ENCODE data around the gene RALGPS2.

Gene RALGPS2

DNA sequence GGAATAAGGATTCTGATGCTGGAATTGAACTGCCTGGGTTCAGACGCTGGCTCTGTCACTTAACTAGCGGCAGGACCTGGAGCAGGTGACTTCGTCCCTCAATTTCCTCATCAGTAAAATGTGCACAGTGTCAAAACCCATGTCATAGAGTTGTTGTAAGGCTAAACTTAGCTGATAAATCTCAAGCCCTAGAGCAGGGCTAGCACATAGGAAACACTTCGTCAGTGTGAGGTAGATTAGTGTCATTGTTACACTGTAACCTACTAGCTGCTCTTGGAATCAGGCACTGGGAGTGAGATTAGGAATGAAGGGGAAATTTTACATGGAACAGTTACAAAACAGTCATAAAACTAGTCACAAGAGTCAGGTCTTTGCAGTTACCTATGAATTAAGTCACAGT lies 202.0 kb downstream of the RALGPS2 start:
- DNase-seq: no peak

DNA sequence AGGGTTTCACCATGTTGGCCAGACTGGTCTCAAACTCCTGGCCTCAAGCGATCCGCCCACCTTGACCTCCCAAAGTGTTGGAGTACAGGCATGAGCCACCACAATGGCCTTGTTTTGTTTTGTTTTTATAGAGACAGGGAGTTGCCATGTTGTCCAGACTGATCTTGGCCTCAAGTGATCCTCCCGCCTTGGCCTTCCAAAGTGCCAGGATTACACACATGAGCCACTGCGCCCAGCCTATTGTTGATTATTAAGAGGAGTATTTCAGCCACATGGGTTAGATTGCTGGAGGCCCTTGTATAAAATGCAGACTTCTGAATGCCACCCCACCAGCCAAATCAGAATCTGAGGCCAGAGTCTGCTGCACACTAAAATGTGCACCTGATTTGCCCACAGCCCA lies 203.0 kb downstream of the RALGPS2 start:
- no peak for DNase-seq

DNA sequence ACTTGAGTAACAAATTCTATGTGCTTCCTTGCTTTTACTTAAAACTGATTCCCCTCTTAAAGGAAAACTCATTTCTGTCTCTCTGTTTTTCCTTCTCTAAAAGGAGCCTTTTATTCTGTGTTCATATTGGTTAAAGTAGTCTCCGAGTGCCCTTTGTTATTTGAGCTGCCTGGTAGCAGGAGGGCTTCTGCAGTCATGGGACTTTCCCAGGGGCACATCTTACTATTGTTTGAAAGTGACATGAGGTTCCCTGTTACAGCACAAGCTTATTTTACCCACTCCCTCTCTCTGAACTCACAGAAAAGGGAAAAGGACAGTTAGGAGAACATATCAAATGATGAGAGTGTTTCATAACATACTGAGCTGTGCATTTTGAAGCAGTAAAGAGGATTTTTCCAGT lies 203.9 kb downstream of the RALGPS2 start:
- DNase-seq: no peak

DNA sequence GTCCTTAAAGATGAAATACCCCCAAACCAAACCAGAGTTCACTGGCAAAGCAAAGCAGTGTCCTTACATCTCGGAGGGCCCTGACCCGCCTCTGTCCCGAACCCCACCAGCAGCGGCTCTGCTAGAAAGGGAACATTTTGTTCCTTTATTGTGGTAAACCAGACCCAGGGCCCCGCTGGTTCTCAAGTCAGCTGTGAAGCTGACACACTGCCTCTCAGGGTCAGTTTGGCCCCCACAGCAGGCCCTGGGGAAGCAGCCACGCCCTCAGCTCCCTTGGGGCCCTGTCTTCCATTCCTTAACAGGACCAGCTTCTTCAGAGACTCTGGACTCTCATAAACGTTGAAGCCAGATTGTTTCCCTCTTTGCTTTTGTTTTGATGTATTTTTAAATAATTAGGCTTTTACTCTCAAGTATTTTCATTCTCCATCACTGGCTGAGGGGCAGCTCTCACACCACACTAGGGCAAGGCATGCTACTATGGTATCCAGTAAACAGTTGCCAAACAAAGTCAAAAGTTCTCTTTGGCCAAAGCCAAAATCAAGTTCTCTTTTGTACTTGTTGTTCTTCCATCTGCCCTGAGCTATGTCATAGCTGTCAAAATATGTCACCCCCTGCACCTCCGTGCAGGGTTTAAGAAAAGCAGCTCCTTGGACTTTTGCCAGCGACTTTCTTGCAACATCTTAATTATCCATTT lies 207.0 kb downstream of the RALGPS2 start:
- no peak for DNase-seq

DNA sequence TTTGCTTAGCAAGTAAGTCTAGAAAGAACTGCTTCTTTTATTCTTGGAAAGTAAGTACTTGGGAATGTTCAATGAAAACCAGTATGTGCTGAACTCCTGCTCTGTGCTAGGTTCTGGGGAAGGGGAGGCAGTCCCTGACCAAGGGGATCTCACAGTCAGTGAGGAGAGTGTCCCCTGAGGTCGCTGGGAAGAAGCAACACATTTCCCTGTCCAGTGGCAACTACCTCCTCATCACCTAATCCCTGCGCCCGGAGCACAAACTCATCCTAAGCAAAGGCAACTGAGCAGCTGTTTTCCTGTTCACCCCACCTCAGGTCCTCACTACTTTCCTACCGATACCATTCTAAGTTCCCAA lies 207.5 kb downstream of the RALGPS2 start:
- DNase-seq: no peak

DNA sequence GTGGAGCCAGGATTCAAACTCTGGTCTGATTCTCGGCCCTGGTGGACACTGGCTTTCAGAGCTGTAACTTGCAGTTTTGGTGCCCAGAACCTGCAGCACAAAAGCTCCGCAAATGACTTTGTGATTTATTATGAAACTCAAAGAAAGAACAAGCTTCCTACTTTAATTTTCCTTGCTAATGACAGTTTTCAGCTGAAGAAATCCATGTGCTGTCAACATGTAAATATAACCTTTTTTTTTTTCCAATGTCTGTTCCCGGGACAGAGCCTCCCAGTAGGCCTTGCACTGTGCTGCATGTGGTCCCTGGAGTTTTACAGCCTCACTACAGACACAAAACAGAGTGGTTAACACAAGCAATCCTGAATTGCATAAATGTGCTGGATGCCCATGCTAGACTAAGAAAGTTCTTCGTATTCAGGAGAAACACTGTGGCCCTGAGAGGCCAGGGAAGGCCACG lies 208.1 kb downstream of the RALGPS2 start:
- no peak for DNase-seq

DNA sequence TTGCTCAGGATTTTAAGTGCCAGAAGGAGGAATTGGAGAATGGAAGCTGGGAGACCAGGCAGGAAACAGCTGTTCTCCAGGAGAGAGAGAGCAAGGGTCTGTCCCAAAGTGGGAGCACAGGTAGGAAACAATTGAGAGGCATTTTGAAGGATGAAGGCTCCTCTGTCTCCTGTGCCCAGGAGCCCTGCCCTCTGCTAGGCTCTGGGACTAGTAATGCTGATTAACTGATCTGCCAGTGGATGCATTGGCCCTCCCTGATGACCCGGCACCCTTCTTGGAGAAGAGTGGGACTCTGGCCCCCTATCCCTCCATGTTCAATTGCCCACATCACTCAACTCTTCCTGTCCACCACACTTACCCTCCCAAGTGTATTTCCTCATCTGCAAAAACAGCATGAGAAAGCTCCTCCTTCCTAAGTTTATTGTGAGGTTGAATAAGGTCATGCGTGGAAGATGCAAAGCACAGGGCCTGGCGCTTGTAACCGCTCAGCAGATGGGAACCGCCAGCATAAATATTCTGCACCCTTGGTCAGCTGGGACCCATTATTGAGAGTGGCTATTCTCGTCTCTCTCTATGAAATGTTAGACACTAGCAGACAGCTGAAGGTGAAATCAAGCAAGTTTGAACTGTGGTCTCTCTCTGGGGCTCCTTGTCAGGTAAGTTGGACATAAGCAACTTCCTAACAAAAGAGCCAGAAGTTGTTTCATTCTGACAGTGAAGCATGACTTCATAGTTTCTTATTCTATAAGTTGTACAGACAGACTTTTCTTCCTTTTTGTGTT lies 208.9 kb downstream of the RALGPS2 start:
- DNase-seq: no peak

DNA sequence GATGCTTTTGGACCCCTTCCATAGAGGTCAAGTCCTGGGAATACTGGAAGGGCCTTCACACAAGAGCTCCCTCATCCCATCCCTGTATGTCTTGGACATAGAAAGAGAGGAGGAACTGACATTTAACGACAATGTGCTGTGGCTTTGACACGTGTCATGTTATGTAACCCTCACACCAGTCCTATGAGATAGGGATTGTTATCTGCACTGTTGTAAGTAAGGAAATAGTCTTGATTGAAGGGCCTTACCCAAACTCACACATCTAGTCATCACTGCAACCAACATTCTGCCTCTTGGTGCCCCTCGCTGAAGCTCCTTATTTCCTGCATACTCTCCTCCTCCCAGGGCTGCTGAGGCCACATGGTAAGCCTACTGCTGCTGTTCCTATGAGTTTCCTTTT lies 209.5 kb downstream of the RALGPS2 start:
- DNase-seq: no peak

DNA sequence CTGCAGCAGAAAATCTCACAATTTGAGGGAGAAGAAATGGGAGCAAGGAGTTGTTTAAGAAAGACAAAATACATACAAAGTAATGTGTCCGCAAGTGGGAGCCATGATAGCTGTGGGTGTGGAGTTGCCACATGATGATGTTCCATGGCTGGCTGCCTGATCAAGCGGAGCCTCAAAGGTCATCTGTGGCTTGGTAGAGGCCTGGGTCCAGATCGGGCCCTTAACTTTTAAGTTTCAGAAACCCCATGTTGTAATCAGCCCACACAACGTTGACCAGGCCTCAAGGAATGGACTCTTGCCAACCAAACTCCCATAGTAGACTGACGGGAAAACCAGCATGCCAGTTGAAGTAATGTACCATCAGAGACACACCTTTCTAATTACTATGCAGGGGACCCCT lies 210.6 kb downstream of the RALGPS2 start:
- no peak for DNase-seq

DNA sequence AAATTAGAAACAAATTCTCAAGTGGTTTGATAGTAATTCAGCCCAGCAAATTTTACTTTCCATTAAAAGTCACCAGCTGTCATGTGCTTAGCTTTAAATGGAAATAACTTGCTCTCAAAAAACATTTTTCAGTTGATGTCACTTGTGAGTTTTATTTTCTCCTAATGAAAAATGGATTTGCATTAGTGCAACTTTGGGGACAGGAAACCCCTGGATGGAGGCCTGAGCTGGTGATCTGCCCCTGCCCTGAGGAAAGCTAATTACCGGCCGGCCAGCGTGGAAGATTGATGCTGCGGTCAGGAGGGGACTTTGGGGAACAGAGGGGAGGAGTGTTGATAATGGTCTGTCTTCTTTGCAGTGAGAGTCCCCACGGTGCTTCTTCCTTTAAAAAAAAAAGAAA lies 212.7 kb downstream of the RALGPS2 start:
- no peak for DNase-seq

DNA sequence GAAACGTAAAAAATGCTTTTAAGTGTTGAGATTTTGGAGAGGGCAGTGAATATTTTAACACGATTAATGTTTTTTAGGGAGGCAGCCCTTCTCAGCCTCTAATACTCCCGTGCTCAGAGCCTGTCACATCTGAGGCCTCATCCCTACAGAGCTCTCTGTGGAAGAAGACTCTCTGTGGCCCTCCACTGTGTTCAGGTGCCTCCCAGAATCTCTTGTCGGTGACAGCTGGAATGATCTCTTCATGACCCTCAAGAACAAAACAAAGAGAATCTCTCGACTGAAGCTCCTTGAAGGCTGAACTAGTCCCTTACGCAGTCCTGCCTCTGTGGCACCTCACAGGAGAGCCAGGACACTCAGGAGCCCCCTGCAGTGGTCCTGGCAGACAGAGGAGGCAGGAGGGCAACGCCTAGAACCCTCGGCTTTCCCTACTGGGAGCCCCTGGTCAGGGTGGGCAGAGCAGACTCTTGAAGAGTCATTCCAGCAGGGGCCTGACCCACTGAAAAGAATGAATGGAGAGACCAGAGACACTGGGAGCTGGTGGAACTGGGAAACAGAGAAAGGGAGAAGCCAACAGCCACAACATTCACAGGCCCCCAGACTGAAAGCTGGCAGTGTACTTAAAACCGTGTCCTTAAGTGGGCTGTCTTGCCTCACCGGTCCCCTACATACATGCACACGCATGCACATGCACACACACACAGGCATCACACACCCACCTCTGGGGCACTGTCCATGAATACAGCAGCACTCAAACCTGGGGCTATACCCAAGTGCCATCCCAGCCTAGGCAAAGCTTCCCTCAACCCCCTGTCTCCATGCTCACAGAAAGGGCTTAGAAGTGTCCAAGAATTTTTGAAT lies 213.3 kb downstream of the RALGPS2 start:
- no peak for DNase-seq

DNA sequence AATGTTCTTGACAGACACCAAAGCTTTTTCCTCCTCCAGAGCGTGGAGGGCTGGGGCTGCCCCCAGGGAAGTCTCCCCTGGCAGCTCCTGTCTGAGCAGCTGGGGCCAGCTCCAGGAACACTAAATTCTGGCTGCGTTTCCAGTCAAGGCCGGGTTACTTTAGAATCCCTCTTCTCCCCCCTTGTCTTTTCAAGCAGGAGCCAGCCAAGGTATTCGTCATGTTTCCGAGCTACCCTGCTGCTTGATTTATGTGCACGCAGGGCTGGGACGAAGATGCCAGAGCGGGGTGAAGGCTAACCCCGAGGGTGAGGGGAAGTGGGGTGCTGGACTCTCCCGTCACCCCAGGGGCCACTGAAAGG lies 213.9 kb downstream of the RALGPS2 start:
- DNase-seq: no peak

DNA sequence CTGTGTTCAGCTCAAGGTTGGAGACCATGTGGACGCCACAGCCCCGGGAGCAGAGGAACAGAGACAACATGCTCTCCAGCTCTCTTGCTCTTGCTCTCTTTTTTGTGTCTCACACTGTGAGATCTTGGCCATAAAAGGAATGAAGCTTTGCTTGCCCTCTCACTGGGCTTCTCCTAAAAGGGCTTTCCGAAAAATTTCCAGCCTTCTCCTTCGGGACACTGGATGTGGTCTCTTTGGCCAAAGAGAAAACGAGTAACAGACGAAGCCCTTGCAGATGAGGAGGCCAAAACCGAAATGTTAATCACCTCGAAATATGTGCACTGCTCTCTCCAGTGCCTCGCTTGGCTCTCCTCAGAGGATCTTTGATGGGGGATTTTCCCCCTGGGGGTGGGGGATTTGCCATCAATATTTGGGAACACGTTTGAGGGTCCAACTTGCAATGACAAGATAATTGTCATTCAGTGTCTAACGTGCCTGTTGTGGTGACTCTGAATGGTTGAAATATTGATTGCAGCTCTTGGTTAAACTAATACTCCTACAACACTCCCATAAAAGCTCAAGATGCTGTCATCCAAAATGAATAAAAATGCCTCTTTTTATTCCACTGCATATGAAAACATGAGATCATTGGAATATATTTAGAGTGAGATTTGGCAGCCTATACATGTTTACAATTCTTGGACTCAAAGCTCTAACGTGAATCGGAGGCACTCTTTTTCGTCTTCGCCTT lies 214.5 kb downstream of the RALGPS2 start:
- no peak for DNase-seq

DNA sequence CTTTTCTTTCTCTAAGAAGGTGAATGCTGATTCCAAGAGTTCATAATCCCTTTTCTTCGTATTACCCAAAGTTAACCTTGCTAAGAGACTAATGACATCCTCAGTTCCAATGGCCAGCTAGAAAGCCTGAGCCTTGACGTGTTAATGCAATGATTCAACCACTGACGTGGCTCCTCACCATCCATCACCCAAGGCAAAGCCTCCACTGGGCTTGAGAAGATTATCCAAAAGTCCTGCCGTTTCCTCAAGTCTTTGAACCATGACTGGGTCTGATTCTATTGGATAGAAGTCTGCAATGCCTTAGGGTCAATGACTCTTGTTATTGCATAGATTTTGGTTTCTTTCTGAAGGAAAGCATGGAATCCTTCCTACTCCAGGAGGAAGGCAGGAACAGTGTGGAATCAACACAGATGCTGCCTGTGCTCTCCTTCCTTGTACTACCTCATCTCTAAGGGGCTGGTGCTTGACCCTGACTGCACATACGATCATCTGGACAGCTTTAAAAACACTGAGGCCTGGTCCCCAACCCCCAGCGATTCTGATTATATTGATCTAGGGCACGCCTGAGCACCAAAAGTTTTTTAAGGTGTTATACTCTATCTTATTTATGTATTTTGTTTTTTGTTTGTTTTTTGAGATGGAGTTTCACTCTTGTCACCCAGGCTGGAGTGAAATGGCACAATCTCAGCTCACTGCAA lies 215.2 kb downstream of the RALGPS2 start:
- DNase-seq: no peak

DNA sequence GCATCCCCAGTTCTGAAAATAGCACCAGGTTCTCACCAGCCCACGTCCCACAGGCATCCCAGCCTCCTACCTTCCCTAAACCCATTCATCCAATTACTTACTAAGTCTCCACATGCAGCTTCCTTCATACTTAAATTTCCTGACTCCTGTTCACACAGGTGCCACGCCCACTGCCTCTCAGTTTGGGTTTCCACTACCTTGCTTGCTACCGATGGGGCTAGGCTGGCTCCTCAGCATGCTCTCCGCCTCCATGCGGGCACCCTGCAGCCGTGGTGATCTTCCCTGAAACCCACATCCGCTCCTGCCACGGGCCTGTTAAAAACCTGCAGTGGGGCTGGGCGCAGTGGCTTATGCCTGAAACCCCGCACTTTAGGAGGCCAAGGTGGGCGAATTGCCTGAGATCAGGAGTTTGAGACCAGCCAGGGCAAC lies 216.2 kb downstream of the RALGPS2 start:
- DNase-seq: no peak

DNA sequence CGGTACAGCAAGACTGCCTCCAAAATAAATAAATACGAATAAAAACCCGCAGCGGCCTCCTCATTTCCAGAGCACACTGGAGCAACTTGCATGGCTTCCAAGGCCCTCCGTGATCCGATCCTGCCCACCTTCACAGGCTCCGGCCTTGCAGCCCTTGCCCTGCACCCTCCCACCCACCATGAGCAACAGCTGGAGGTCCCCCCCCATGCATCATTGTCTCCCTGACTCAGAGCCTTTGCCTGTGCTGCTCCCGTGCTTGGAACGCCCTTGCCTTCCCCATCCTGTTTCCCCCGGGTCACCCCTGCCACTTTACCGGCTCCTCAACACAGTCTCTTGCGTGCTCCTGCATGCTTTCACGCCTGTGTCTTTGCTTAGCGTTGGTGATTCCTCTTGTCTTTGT lies 216.8 kb downstream of the RALGPS2 start:
- DNase-seq: no peak

DNA sequence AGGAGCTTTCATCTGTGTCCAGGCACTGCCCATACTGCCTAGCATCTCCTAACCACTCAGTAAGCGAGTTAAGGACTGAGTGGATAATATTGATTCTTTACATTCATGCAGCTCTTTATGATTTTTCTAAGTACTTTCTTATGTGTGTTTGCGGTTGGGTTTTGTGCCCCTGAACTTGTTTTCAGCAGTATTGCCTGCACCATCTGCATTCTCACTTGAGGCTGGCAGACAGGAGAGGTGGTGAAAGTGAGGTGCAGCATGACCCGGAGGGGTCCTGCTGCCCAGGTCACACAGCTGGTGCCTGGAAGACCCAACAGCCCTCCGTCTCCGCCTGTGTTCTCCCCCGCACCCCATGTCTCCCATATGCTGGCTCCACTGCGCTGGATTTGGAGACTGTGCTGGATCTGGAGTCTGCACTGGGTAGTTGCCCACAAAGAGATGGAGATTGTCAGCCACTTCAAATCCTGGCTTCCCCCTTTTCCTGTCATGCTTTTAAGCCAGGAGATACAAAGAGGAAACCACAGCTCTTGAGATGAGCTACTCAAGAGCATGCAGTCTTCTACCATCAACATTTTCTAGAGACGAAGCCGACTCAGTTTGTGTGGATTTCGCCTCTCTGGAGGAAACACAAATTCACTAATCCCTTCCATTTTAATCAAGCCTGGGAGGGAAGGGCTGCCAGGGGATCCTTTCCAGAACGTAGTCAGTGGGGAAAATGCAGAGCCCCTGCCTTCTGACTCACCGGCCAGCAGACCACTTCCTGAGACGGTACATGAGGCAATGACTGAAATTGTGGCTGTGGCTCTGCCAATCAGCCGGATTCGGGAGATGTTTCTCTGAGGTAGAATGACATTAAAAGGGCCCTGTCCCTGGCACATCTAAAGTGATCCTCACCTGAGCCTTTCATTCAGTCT lies 217.5 kb downstream of the RALGPS2 start:
- DNase-seq: peak; percentile 92

DNA sequence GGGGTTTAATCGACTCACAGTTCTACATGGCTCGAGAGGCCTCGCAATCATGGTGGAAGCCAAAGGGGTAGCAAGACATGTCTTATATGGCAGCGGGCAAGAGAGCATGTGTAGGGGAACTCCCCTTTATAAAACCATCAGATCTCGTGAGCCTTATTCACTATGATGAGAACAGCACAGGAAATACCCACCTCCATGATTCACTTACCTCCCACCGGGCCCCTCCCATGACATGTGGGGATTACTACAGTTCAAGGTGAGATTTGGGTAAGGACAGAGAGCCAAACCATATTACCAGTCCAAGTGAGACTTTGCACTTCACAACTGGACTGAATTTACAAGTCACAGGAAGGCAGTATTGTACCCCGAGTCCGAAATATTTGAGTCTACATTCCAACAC lies 219.7 kb downstream of the RALGPS2 start:
- no peak for DNase-seq

DNA sequence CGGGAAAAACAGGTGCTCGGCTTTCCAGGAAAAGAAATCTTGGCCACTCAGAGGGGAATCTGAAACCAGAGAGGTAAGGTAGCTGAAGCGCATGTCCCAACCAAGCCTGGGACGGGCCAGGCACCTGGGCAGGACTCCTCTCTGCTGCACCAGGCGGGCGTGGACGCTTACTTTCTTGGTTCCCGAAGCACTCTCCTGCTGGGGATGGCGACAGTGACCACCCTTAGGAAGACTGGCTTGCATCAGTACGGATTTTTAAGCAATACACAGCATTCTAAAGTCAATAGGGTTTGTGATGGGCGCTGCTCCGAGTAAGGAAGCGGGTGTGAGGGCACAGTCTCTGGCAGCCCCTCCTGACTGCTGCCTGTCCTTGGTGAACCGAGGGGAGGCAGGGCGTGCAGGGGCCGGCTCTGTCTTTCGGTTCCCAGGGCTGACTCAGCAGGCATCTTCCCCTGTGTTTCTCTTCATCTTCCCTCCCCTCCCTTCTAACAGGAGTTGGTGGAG lies 220.8 kb downstream of the RALGPS2 start:
- no peak for DNase-seq

DNA sequence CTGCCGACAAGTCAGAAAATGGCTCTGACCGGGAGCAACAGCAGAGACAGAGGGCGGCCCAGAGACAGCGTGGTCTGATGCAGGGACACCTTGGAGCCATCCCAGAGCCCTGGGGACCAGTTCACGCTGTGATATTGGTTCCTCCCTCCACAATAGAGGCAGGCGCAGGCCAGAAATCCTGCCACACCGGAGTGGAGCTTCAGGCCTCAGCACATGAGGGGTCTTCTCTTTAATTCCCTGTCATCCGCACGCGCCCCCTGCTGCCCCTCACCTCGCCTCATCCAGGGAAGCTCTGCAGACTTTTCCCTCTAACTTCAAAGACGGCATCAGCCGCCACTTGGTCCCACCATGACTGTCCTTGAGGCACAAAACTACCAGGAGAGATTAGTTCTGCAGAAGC lies 221.4 kb downstream of the RALGPS2 start:
- DNase-seq: no peak

Data from NCI-H187 treated with DMSO at 0.1 percent for 48 hours (cell line).